Occipital lobe (tissue), 2 donors: ENCODE data around the gene SHMT2. TPM values are rescaled to one million over a fixed set of nuclear protein-coding genes. Genes with fewer than 3 reads are reported as not detected.

Source experiments
- DNase-seq: peaks from one replicate; lab custom pipeline; 2025; lab: John Stamatoyannopoulos, UW
- total RNA-seq: library from RNA; depleted of rRNA; stranded (reverse); fragments of >200 nt; gene quantifications from one replicate; pipeline ENCODE4 v1.2.3, GENCODE V29; 2014

Gene SHMT2
- total RNA-seq, 1 donor from 2014 or later, result 36.2 TPM

- no peak for DNase-seq
These were observed 3.8 kb upstream of the SHMT2 start for GRCh38 chr12:57225680-57226210.

GRCh38 chr12:57226588-57227314, 2.8 kb upstream of the SHMT2 start:
- no peak for DNase-seq

- DNase-seq, result no peak
These were observed 2.0 kb upstream of the SHMT2 start for GRCh38 chr12:57227315-57228115.

GRCh38 chr12:57229046-57229633, 371 bp upstream of the SHMT2 start:
- no peak for DNase-seq

- DNase-seq, result no peak
These were observed 1.1 kb downstream of the SHMT2 start for GRCh38 chr12:57230381-57231155.

- no peak for DNase-seq
These were observed 1.9 kb downstream of the SHMT2 start for GRCh38 chr12:57231276-57232021.

GRCh38 chr12:57232156-57232756, 2.7 kb downstream of the SHMT2 start:
- no peak for DNase-seq

GRCh38 chr12:57233357-57234232, 4.1 kb downstream of the SHMT2 start:
- DNase-seq, result no peak

GRCh38 chr12:57234233-57234570, 4.7 kb downstream of the SHMT2 start:
- DNase-seq, result no peak

GRCh38 chr12:57234571-57235016, 5.1 kb downstream of the SHMT2 start:
- no peak for DNase-seq

GRCh38 chr12:57235017-57235727, 5.7 kb downstream of the SHMT2 start:
- no peak for DNase-seq

GRCh38 chr12:57235728-57236131, 6.2 kb downstream of the SHMT2 start:
- no peak for DNase-seq

GRCh38 chr12:57236201-57236924, 6.9 kb downstream of the SHMT2 start:
- DNase-seq, result no peak

- no peak for DNase-seq
These were observed 7.5 kb downstream of the SHMT2 start for GRCh38 chr12:57236925-57237595.

GRCh38 chr12:57237596-57237931, 8.1 kb downstream of the SHMT2 start:
- DNase-seq, result no peak

- DNase-seq, result no peak
These were observed 8.7 kb downstream of the SHMT2 start for GRCh38 chr12:57237932-57238853.
